ENCODE data around the gene ZNF638. TPM values are rescaled to one million over a fixed set of nuclear protein-coding genes. Genes with fewer than 3 reads are reported as not detected.

ZNF638 gene
- total and polyA plus RNA-seq, 9 of the 15 experiments (the other 6 are each of a cell fraction or from before 2014, with no cell fraction given): 53.3 to 165 (median 98.8) TPM

- TF ChIP-seq CEBPB (tag; IDR thresholded peaks at IDR 0.05) (peak; percentile 91), SETDB1 (IDR thresholded peaks at IDR 0.05; ENCODE audit: low read length) (no peak), ZBTB49 (CRISPR knock-in tag; IDR thresholded peaks at IDR 0.05; ENCODE audit: borderline replicate concordance) (no peak), SMARCE1 (IDR thresholded peaks at IDR 0.05) (no peak), HINFP (tag; conservative IDR thresholded peaks at IDR 0.05; ENCODE audit: low read depth) (no peak), TSC22D4 (tag; IDR thresholded peaks at IDR 0.05) (no peak), ZNF146 (CRISPR knock-in tag; IDR thresholded peaks at IDR 0.05; ENCODE audit: unreplicated experiment) (no peak), PATZ1 (CRISPR knock-in tag; IDR thresholded peaks at IDR 0.05; ENCODE audit: borderline replicate concordance) (no peak), MAFF (IDR thresholded peaks at IDR 0.05; ENCODE audit: low read length) (no peak), ZNF324 (CRISPR knock-in tag; IDR thresholded peaks at IDR 0.05) (no peak), FOXJ3 (CRISPR knock-in tag; IDR thresholded peaks at IDR 0.05) (no peak), NFE2 (IDR thresholded peaks at IDR 0.05; ENCODE audit: low read depth) (no peak), IRF2 (CRISPR knock-in tag; IDR thresholded peaks at IDR 0.05) (no peak), CREM (IDR thresholded peaks at IDR 0.05; ENCODE audit: low read depth) (peak; percentile 43; the same call in 1 of the 2 replicates), ZNF668 (CRISPR knock-in tag; IDR thresholded peaks at IDR 0.05) (no peak), ZNF280A (IDR thresholded peaks at IDR 0.05; ENCODE audit: low read depth, partially characterized antibody) (no peak), KAT7 (CRISPR knock-in tag; IDR thresholded peaks at IDR 0.05; ENCODE audit: borderline replicate concordance) (no peak), SMC3 (conservative IDR thresholded peaks at IDR 0.05; ENCODE audit: insufficient read depth, low read depth, low read length) (no peak), MAFK (IDR thresholded peaks at IDR 0.05; ENCODE audit: low read length) (no peak), SMAD2 (IDR thresholded peaks at IDR 0.05; ENCODE audit: low read depth, low read length) (no peak), HMG20A (CRISPR knock-in tag; conservative IDR thresholded peaks at IDR 0.05) (no peak), MTA3 (IDR thresholded peaks at IDR 0.05; ENCODE audit: borderline replicate concordance) (no peak; the same call in 1 of the 2 replicates)
Measured at GRCh38 chr2:71331581-71332434, at the start of gene ZNF638 (continued).

Measured in K562 (cell line).